K562 (cell line): Measurements from ENCODE around the gene GMNC.

ENCODE experiments used
- MAFK ChIP-seq: IDR thresholded peaks from 2 replicates; pipeline ENCODE4 v1.6.1; 2011; ENCODE audit warnings: low read length, improper control_type of control experiment
- MYBL2 ChIP-seq, 2 experiments: fragments of 450-650 bp in 1 of 2; sonication (generic) in 1 of 2; formaldehyde crosslinking in 1 of 2; IDR thresholded peaks; 2 replicates each; pipeline versions ENCODE4 v1.6.1 to v1.8.1; 2017 to 2022; ENCODE audit warnings: borderline replicate concordance in 1 of 2, inconsistent platforms in 1 of 2, low read depth in 1 of 2, mild to moderate bottlenecking in 1 of 2, missing genetic modification reagents in 1 of 2, moderate library complexity in 1 of 2
- OTX1 ChIP-seq: fragments of 450-650 bp; formaldehyde crosslinking; IDR thresholded peaks from 2 replicates; pipeline ENCODE4 v1.4.0; 2022; ENCODE audit warnings: mild to moderate bottlenecking
- POLR2AphosphoS5 ChIP-seq: IDR thresholded peaks from 2 replicates; pipeline ENCODE4 v1.6.1; 2011; ENCODE audit warnings: mild to moderate bottlenecking, low read depth, low read length, moderate library complexity; ENCODE audit not compliant: control insufficient read depth, insufficient read depth
- PYGO2 ChIP-seq: fragments of 450-650 bp; IDR thresholded peaks from 2 replicates; pipeline ENCODE4 v1.6.1; 2016; ENCODE audit warnings: mild to moderate bottlenecking, missing genetic modification characterization, moderate library complexity, missing compliant biosample characterization
- ZNF133 ChIP-seq: fragments of 250-450 bp; sonication (Bioruptor Pico); IDR thresholded peaks from 2 replicates; pipeline ENCODE4 v1.4.0; 2020; ENCODE audit warnings: mild to moderate bottlenecking
- ZNF277 ChIP-seq: fragments of 250-450 bp; sonication (Bioruptor Pico); IDR thresholded peaks from 2 replicates; pipeline ENCODE4 v1.8.0; 2022; ENCODE audit warnings: inconsistent platforms, mild to moderate bottlenecking, moderate library complexity, borderline replicate concordance

DNA sequence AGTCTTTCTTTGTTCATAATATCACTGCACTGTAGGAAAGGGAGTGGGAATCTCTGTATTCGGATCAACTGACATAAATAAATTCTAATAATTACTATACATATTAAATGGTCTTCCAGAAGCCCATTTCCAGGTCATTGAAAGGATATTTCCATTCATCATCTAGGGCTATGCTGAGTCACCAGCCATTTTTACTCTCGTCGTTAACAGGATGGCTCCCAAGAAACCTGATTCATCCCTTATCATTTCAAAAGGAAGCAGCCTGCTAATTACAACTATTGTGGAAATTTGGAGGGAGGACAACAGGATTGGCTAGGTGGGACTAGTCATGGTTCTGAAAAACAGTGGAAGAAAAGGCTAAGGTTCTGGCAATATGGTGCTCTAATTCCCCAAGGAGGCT, 13.6 kb downstream of the GMNC start:
- TF ChIP-seq PYGO2 (tag) (no peak), ZNF277 (CRISPR knock-in tag) (no peak), ZNF133 (no peak), MYBL2 (IDR thresholded peaks at IDR 0.05; ENCODE audit: low read depth) (no peak), MYBL2 (CRISPR knock-in tag; IDR thresholded peaks at IDR 0.05; ENCODE audit: borderline replicate concordance) (no peak), OTX1 (CRISPR knock-in tag) (no peak), MAFK (no peak), POLR2AphosphoS5 (no peak)
